SK-N-SH (cell line): ENCODE data around the gene SPG21. TPM values are rescaled to one million over a fixed set of nuclear protein-coding genes. Genes with fewer than 3 reads are reported as not detected.

Source experiments
- CTCF ChIA-PET: fragments of 300-600, 350-600 bp; formaldehyde crosslinking; extraction: SDS; loops from one replicate; lab custom pipeline; 2021; lab: Yijun Ruan, JAX
- POLR2A ChIA-PET: fragments of 350-600 bp; sonication (Branson Sonifier 250); formaldehyde crosslinking; extraction: SDS; loops from one replicate; lab custom pipeline; 2020; ENCODE audit warnings: antibody characterized with exemption, inconsistent platforms; lab: Yijun Ruan, JAX
- DNase-seq: peaks from one replicate; pipeline ENCODE4 v3.0.0; 2012
- H2AFZ ChIP-seq: fragments of 200-600 bp; sonication (generic); 2 replicates; pipeline ENCODE4 v1.8.1; 2016; ENCODE audit warnings: antibody characterized with exemption, mild to moderate bottlenecking, low read depth
- H3F3A ChIP-seq: fragments of 200-600 bp; sonication (generic); replicated peaks from 2 replicates; pipeline ENCODE3; 2016; ENCODE audit warnings: antibody characterized with exemption, mild to moderate bottlenecking; ENCODE audit not compliant: insufficient read depth
- H3K27ac ChIP-seq, 2 experiments: fragments of 200-500 bp in 1 of 2; fragments of 200-600 bp in 1 of 2; sonication (Bioruptor generic) in 1 of 2; sonication (generic), shearing (Covaris generic) in 1 of 2; 2 replicates each; pipeline versions ENCODE4 v1.5.1 to v1.6.1; 2014 to 2016; ENCODE audit warnings: low read depth in 2 of 2, inconsistent platforms in 1 of 2, low read length in 1 of 2, mild to moderate bottlenecking in 1 of 2, mixed read lengths in 1 of 2
- H3K27me3 ChIP-seq: fragments of 200-600 bp; sonication (generic), shearing (Covaris generic); 2 replicates; pipeline ENCODE4 v1.6.1; 2016; ENCODE audit warnings: mixed run types; ENCODE audit not compliant: insufficient read depth
- H3K36me3 ChIP-seq, 2 experiments: fragments of 200-500 bp in 1 of 2; fragments of 200-600 bp in 1 of 2; sonication (Bioruptor generic) in 1 of 2; sonication (generic) in 1 of 2; replicated peaks in 1 of 2; 2 replicates each; pipeline versions ENCODE3 to v1.5.1; 2014 to 2016; ENCODE audit warnings: low read length in 1 of 2, mild to moderate bottlenecking in 1 of 2; ENCODE audit not compliant: insufficient read depth in 2 of 2, control insufficient read depth in 1 of 2
- H3K4me1 ChIP-seq, 2 experiments: fragments of 200-500 bp in 1 of 2; fragments of 200-600 bp in 1 of 2; sonication (Bioruptor generic) in 1 of 2; sonication (generic), shearing (Covaris generic) in 1 of 2; 2 replicates each; pipeline versions ENCODE4 v1.5.1 to v1.6.1; 2014 to 2016; ENCODE audit warnings: low read depth in 1 of 2, low read length in 1 of 2, mixed run types in 1 of 2; ENCODE audit not compliant: insufficient read depth in 2 of 2, control insufficient read depth in 1 of 2
- H3K4me2 ChIP-seq: fragments of 200-600 bp; sonication (generic), shearing (Covaris generic); 2 replicates; pipeline ENCODE4 v1.6.1; 2017; ENCODE audit warnings: mixed run types
- H3K4me3 ChIP-seq, 2 experiments: fragments of 200-500 bp in 1 of 2; fragments of 200-600 bp in 1 of 2; sonication (Bioruptor generic) in 1 of 2; sonication (generic), shearing (Covaris generic) in 1 of 2; 2 replicates each; pipeline versions ENCODE4 v1.5.1 to v1.8.1; 2014 to 2016; ENCODE audit warnings: low read depth in 2 of 2, inconsistent platforms in 1 of 2, low read length in 1 of 2, mild to moderate bottlenecking in 1 of 2, mixed read lengths in 1 of 2, moderate library complexity in 1 of 2
- H3K79me2 ChIP-seq: fragments of 200-600 bp; sonication (generic); 2 replicates; pipeline ENCODE4 v1.8.1; 2017; ENCODE audit warnings: mild to moderate bottlenecking; ENCODE audit not compliant: insufficient read depth
- H3K9ac ChIP-seq: fragments of 200-600 bp; sonication (generic); 2 replicates; pipeline ENCODE4 v1.6.1; 2017; ENCODE audit warnings: mixed run types
- H3K9me2 ChIP-seq: fragments of 200-600 bp; sonication (generic); 2 replicates; pipeline ENCODE4 v1.6.1; 2017; ENCODE audit warnings: mixed run types
- H3K9me3 ChIP-seq: fragments of 200-600 bp; sonication (generic); 2 replicates; pipeline ENCODE4 v1.6.1; 2017; ENCODE audit warnings: mixed run types, mild to moderate bottlenecking, moderate library complexity
- H4K20me1 ChIP-seq: fragments of 200-600 bp; sonication (generic); 2 replicates; pipeline ENCODE4 v1.6.1; 2017; ENCODE audit warnings: mild to moderate bottlenecking, mixed run types; ENCODE audit not compliant: insufficient read depth
- CHD2 ChIP-seq: fragments of 150-350 bp; IDR thresholded peaks from 2 replicates; pipeline ENCODE4 v1.6.1; 2018; ENCODE audit warnings: low read length; ENCODE audit not compliant: partially characterized antibody
- ELF1 ChIP-seq: IDR thresholded peaks from 2 replicates; pipeline ENCODE4 v1.4.0; 2012
- EZH2phosphoT487 ChIP-seq: fragments of 200-600 bp; sonication (generic); IDR thresholded peaks from 2 replicates; pipeline ENCODE4 v1.6.1; 2017; ENCODE audit warnings: low read depth, mixed run types, mild to moderate bottlenecking, antibody characterized with exemption, moderate library complexity, borderline replicate concordance
- FOSL2 ChIP-seq: IDR thresholded peaks from 2 replicates; pipeline ENCODE4 v1.4.0; 2012; ENCODE audit warnings: low read depth, mild to moderate bottlenecking, moderate library complexity, borderline replicate concordance
- GATA2 ChIP-seq: sonication (generic); formaldehyde crosslinking; IDR thresholded peaks from 2 replicates; pipeline ENCODE4 v1.5.0; 2020; ENCODE audit warnings: mild to moderate bottlenecking, missing genetic modification reagents
- MXI1 ChIP-seq: IDR thresholded peaks from 2 replicates; pipeline ENCODE4 v1.6.1; 2012; ENCODE audit warnings: mild to moderate bottlenecking, low read depth, low read length, improper control_type of control experiment
- NFIC ChIP-seq: IDR thresholded peaks from 2 replicates; pipeline ENCODE4 v1.4.0; 2012; ENCODE audit warnings: borderline replicate concordance
- POLR2AphosphoS5 ChIP-seq: IDR thresholded peaks from 2 replicates; pipeline ENCODE4 v1.6.1; 2012; ENCODE audit warnings: low read depth, low read length
- RCOR1 ChIP-seq: fragments of 150-350 bp; IDR thresholded peaks from 2 replicates; pipeline ENCODE4 v1.6.1; 2017; ENCODE audit warnings: antibody characterized with exemption, low read length
- RXRA ChIP-seq: IDR thresholded peaks from 2 replicates; pipeline ENCODE4 v1.4.0; 2012; ENCODE audit warnings: low read depth, mild to moderate bottlenecking, borderline replicate concordance
- SIN3A ChIP-seq: IDR thresholded peaks from 2 replicates; pipeline ENCODE4 v1.6.1; 2012; ENCODE audit warnings: low read depth, mild to moderate bottlenecking, low read length, moderate library complexity, borderline replicate concordance
- TCF12 ChIP-seq: IDR thresholded peaks from 2 replicates; pipeline ENCODE4 v1.4.0; 2012
- TEAD4 ChIP-seq: IDR thresholded peaks from 2 replicates; pipeline ENCODE4 v1.4.0; 2012; ENCODE audit warnings: mild to moderate bottlenecking, borderline replicate concordance; ENCODE audit not compliant: insufficient read depth
- WGBS: methylation state at CpG from one replicate; pipeline ENCODE4 v1.1.6; 2017; ENCODE audit warnings: low lambda C conversion rate; 5-methylcytosine and 5-hydroxymethylcytosine counted together
- polyA plus RNA-seq, 3 experiments: library from polyadenylated mRNA; depleted of rRNA; stranded (reverse); fragments of >200 nt; gene quantifications; 2 replicates each; pipeline ENCODE4 v1.2.3, GENCODE V29; 2012
- TF ChIP-seq, protein P1 (sequence below): IDR thresholded peaks from 2 replicates; pipeline ENCODE4; 2012
- TF ChIP-seq, protein P2 (sequence below): IDR thresholded peaks from 2 replicates; pipeline ENCODE4 v1.6.1; 2012; ENCODE audit warnings: mild to moderate bottlenecking, low read depth, low read length, moderate library complexity
- TF ChIP-seq, protein P3 (sequence below): fragments of 200-600 bp; sonication (generic); IDR thresholded peaks from 2 replicates; pipeline ENCODE4 v1.6.1; 2017; ENCODE audit warnings: antibody characterized with exemption, mild to moderate bottlenecking, moderate library complexity
- TF ChIP-seq, protein P4 (sequence below): fragments of 150-350 bp; IDR thresholded peaks from 2 replicates; pipeline ENCODE4 v1.6.1; 2017; ENCODE audit warnings: antibody characterized with exemption, low read length, low read depth, borderline replicate concordance

Gene SPG21
- polyA plus RNA-seq, 1 of the 3 experiments (the other 2 are of a cell fraction), result 56.5 TPM

DNA sequence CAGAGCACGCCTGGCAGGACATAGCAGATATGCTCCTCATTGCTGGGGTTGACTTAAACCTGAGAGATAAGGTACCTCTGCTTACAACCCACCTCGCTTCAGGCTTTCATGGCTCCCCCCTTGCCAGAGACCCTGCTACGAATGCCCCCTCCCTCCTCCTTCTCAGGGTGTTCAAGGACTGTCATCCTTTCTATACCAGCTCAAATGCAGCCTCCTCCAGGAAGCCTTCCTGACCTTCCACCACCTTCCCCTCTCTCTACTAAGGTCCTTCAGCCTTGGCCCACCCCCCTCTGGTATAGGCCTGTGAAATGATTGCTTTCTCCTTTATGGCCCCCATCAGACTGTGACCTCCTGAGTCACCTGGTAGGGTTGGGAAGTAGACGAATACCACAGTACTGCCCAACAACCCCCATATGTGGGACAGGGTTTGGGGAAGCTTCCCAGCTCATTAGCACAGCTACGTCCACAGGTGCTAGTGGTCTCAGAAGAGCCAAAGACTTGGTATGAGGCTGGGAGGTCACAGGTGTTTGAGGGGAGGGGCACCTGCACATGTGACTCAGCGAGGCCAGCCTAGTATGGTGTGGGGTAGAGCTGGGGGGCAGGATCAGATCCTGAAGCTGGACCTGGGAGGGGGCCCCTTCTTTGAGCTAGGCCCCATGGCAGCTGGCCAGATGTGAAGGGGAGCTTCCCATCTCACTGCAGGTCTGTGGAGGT lies 46.0 kb downstream of the SPG21 start:
- no peaks in the 10 kb centered on the region for H3K4me1 ChIP-seq
- CTCF ChIA-PET, result interaction anchor here (0.7 kb wide), 1 partner anchor 215 kb away, joined by 3 read pairs; no protein-coding TSS in a partner anchor
- H3K79me2 ChIP-seq, result no peaks in the 10 kb centered on the region
- no peak overlapping the region for H2AFZ ChIP-seq
- H3F3A ChIP-seq, result peaks cover 10% of the 10 kb centered on the region
- POLR2A ChIA-PET, result no interaction called here
- no peak overlapping the region for H3K9ac ChIP-seq
- no peak overlapping the region; a peak in 1 of 4 replicates for H3K27ac ChIP-seq
- DNase-seq, result no peak
- TF ChIP-seq CHD2 (no peak), SIN3A (no peak), NFIC (no peak), EZH2phosphoT487 (no peak), FOSL2 (no peak), RCOR1 (no peak), ELF1 (no peak), POLR2AphosphoS5 (no peak), MXI1 (no peak), TCF12 (no peak), RXRA (no peak), GATA2 (CRISPR knock-in tag) (no peak), TEAD4 (no peak)
- TF ChIP-seq, protein P1, sequence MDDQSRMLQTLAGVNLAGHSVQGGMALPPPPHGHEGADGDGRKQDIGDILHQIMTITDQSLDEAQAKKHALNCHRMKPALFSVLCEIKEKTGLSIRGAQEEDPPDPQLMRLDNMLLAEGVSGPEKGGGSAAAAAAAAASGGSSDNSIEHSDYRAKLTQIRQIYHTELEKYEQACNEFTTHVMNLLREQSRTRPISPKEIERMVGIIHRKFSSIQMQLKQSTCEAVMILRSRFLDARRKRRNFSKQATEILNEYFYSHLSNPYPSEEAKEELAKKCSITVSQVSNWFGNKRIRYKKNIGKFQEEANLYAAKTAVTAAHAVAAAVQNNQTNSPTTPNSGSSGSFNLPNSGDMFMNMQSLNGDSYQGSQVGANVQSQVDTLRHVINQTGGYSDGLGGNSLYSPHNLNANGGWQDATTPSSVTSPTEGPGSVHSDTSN, result no peak
- TF ChIP-seq, protein P2, sequence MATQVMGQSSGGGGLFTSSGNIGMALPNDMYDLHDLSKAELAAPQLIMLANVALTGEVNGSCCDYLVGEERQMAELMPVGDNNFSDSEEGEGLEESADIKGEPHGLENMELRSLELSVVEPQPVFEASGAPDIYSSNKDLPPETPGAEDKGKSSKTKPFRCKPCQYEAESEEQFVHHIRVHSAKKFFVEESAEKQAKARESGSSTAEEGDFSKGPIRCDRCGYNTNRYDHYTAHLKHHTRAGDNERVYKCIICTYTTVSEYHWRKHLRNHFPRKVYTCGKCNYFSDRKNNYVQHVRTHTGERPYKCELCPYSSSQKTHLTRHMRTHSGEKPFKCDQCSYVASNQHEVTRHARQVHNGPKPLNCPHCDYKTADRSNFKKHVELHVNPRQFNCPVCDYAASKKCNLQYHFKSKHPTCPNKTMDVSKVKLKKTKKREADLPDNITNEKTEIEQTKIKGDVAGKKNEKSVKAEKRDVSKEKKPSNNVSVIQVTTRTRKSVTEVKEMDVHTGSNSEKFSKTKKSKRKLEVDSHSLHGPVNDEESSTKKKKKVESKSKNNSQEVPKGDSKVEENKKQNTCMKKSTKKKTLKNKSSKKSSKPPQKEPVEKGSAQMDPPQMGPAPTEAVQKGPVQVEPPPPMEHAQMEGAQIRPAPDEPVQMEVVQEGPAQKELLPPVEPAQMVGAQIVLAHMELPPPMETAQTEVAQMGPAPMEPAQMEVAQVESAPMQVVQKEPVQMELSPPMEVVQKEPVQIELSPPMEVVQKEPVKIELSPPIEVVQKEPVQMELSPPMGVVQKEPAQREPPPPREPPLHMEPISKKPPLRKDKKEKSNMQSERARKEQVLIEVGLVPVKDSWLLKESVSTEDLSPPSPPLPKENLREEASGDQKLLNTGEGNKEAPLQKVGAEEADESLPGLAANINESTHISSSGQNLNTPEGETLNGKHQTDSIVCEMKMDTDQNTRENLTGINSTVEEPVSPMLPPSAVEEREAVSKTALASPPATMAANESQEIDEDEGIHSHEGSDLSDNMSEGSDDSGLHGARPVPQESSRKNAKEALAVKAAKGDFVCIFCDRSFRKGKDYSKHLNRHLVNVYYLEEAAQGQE, result no peak
- TF ChIP-seq, protein P3, sequence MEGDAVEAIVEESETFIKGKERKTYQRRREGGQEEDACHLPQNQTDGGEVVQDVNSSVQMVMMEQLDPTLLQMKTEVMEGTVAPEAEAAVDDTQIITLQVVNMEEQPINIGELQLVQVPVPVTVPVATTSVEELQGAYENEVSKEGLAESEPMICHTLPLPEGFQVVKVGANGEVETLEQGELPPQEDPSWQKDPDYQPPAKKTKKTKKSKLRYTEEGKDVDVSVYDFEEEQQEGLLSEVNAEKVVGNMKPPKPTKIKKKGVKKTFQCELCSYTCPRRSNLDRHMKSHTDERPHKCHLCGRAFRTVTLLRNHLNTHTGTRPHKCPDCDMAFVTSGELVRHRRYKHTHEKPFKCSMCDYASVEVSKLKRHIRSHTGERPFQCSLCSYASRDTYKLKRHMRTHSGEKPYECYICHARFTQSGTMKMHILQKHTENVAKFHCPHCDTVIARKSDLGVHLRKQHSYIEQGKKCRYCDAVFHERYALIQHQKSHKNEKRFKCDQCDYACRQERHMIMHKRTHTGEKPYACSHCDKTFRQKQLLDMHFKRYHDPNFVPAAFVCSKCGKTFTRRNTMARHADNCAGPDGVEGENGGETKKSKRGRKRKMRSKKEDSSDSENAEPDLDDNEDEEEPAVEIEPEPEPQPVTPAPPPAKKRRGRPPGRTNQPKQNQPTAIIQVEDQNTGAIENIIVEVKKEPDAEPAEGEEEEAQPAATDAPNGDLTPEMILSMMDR, result no peak
- TF ChIP-seq, protein P4, sequence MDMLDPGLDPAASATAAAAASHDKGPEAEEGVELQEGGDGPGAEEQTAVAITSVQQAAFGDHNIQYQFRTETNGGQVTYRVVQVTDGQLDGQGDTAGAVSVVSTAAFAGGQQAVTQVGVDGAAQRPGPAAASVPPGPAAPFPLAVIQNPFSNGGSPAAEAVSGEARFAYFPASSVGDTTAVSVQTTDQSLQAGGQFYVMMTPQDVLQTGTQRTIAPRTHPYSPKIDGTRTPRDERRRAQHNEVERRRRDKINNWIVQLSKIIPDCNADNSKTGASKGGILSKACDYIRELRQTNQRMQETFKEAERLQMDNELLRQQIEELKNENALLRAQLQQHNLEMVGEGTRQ, result no peak
- no peaks in the 10 kb centered on the region for H3K27me3 ChIP-seq
- H3K4me2 ChIP-seq, result no peak overlapping the region
- no peaks in the 10 kb centered on the region for H3K9me2 ChIP-seq
- H3K4me3 ChIP-seq, result no peak overlapping the region
- no peaks in the 10 kb centered on the region for H3K36me3 ChIP-seq
- H3K9me3 ChIP-seq, result no peaks in the 10 kb centered on the region
- WGBS, result 84% methylated on average over 6 of the region's 6 CpGs
- no peaks in the 10 kb centered on the region for H4K20me1 ChIP-seq
